Fibroblast of skin of left quadriceps (primary cell): ENCODE data around the gene XPO4.

Source experiments
- DNase-seq, 2 experiments: peaks; one replicate each; pipeline ENCODE4 v3.0.0-alpha.2; 2013; ENCODE audit warnings: low read depth in 2 of 2

XPO4 gene

DNA sequence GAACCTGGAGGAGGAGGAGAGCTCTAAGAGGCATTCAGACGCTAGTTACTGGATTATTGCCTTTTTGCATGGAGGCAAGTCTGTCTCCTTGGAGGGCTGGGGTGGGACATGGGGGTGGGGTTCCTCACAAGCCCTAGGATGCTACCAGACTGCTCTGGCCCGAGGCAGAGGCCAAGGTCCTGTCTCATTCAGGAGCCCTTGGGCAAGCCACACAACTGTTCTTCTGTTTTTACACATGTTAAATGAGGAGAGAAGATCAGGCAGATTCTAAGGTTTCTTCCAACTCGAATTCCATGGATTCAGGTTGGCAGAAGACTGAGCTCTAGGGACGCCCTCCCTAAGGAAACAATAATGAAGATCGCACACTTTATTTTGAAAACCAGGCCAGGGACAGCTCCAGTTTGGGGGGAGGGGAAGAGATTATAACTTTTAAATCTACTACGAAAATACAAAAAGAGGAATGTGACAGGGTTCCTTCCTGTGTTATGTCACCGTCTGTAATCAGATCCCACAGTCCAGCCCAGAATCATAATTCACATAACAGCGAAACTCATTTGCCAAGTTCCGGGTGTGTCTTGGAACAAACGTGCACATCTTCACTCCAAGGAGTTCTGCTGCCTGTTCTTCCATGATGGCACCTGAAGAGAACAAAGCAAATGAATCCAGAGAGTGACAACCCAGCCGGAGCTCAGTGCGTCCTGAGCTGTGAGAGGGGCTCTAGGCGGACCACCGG lies 173.8 kb downstream of the XPO4 start:
- DNase-seq, result no peak

DNA sequence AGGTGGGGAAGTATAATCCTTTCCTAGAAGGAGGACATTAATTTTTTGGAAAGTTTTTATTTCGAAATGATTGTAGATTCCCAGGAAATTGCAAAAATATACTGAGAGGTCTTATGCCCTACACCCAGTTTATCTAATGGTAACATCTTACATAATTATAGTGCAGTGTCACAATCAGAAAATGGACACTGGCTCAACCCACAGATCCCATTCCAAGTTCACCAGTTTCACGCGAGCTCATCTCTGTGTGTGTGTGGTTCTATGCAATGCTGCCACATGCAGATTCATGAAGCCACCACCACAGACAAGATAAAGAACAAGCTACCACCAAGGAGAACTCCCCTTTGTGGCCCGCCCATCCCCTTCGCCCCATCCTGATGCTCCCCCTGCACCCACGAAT lies 174.7 kb downstream of the XPO4 start:
- DNase-seq, result no peak
